Suprapubic skin (tissue), 4 donors: ENCODE measurements around the gene CREB1. TPM values are rescaled to one million over a fixed set of nuclear protein-coding genes. Genes with fewer than 3 reads are reported as not detected.

Source experiments
- DNase-seq, 2 donors: peaks; one replicate each; pipeline ENCODE4 v3.0.0-alpha.2; 2019; ENCODE audit warnings: low spot score in 2 of 2
- H3K27ac ChIP-seq: fragments of 200-600 bp; sonication (generic); one replicate; pipeline ENCODE4 v1.5.1; 2019
- H3K27me3 ChIP-seq: fragments of 200-600 bp; sonication (generic); one replicate; pipeline ENCODE4 v1.5.1; 2019
- H3K36me3 ChIP-seq: fragments of 200-600 bp; sonication (generic); one replicate; pipeline ENCODE4 v1.5.1; 2019
- H3K4me1 ChIP-seq: fragments of 200-600 bp; sonication (generic); one replicate; pipeline ENCODE4 v1.5.1; 2019
- H3K4me3 ChIP-seq: fragments of 200-600 bp; sonication (generic); one replicate; pipeline ENCODE4 v1.5.1; 2019; ENCODE audit warnings: mild to moderate bottlenecking
- H3K9me3 ChIP-seq: fragments of 200-600 bp; sonication (generic); one replicate; pipeline ENCODE4 v1.5.1; 2019
- CTCF ChIP-seq, 2 donors: fragments of 200-600 bp in 1 of 2; fragments of 450-650 bp in 1 of 2; sonication (generic) in 1 of 2; IDR thresholded peaks; one replicate each; pipeline ENCODE4 v1.5.1; 2016 to 2019; ENCODE audit warnings: antibody characterized with exemption in 2 of 2, mild to moderate bottlenecking in 1 of 2, moderate library complexity in 1 of 2
- EP300 ChIP-seq: sonication (generic); formaldehyde crosslinking; IDR thresholded peaks from one replicate; pipeline ENCODE4 v1.6.1; 2017; ENCODE audit warnings: antibody characterized with exemption
- POLR2A ChIP-seq, 2 donors: fragments of 450-650 bp; IDR thresholded peaks; one replicate each; pipeline ENCODE4 v1.6.1; 2017; ENCODE audit warnings: antibody characterized with exemption in 2 of 2, mild to moderate bottlenecking in 2 of 2, moderate library complexity in 2 of 2
- POLR2AphosphoS5 ChIP-seq, 3 donors: sonication (generic); formaldehyde crosslinking; IDR thresholded peaks; one replicate each; pipeline ENCODE4 v1.6.1; 2017; ENCODE audit warnings: antibody characterized with exemption in 3 of 3
- WGBS: methylation state at CpG from one replicate; pipeline ENCODE4 v1.1.5; 2018; 5-methylcytosine and 5-hydroxymethylcytosine counted together
- total RNA-seq, 4 donors: library from RNA; depleted of rRNA; stranded (reverse); fragments of >200 nt; gene quantifications; one replicate each; pipeline ENCODE4 v1.1.0, GENCODE V29; 2016

The CREB1 gene
- total RNA-seq, 4 donors from 2014 or later: 33.3 to 90.4 (median 55.1) TPM

DNA sequence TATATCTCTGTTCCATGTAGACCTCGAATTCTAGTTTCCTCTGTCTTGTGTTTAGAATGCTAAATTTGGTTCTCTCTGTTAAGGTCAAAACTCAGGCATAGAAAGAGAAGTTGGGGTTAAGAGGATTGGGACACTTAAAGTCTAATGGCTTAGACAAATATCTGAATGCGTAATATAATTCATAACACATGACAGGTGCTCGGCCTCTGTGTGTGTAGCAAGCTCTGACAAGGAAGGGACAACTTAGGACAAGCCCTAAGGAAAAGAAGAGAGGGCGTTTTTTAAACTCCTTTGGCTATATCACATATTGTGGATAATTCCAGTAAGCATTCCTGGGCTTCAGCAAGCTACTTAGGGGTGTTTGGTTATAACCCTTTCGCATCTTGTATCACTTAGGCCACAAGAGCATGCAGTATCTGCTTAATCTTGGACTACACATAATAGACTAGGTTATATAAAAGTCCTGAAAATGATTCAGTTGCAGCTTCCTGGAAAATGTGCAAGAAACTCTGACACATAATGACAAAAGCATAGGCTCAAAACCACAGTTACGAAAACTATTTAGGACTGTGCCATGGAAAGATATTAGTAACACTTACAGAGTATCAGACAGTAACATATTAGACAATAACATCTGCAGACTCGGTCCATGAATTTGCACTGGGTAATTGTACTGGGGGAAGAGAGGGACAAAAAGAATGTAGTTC lies 16.1 kb upstream of the CREB1 start:
- Histone ChIP-seq H3K9me3 (no peaks in the 10 kb centered on the region), H3K27me3 (no peaks in the 10 kb centered on the region), H3K27ac (peak overlapping the region; percentile 77), H3K4me3 (no peak overlapping the region), H3K36me3 (no peaks in the 10 kb centered on the region), H3K4me1 (peaks cover 43% of the 10 kb centered on the region)
- TF ChIP-seq CTCF (IDR thresholded peaks at IDR 0.05) (no peak), POLR2AphosphoS5 (IDR thresholded peaks at IDR 0.05) (no peak), EP300 (no peak), POLR2A (IDR thresholded peaks at IDR 0.05) (no peak)
- WGBS: 35% methylated on average over 7 of the region's 7 CpGs
- DNase-seq: no peak

DNA sequence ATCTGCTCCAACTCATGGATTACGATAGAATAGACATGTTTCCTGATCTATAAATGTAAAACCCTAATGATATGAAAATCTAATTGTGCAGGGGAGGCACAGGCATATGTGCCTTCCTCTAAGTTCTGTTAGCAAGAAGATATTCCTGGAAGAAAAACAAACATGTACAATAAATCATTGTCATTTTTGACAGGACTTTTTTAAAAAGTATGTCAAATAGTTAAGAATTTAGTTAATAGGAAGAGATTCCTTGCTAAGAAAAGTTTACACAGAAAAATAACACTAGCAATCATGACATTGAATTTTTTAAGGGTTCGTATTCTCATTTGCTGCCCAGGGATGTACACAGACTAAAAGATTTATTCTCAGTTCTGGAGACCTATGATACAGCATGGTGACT lies 15.3 kb upstream of the CREB1 start:
- H3K9me3 ChIP-seq: no peaks in the 10 kb centered on the region
- H3K27ac ChIP-seq: peak overlapping the region; percentile 77
- no peaks in the 10 kb centered on the region for H3K36me3 ChIP-seq
- 64% methylated on average over 2 of the region's 2 CpGs for WGBS
- H3K4me1 ChIP-seq: peaks cover 43% of the 10 kb centered on the region
- TF ChIP-seq POLR2AphosphoS5 (IDR thresholded peaks at IDR 0.05) (no peak), CTCF (IDR thresholded peaks at IDR 0.05) (no peak), EP300 (no peak), POLR2A (IDR thresholded peaks at IDR 0.05) (no peak)
- H3K4me3 ChIP-seq: no peak overlapping the region
- no peak for DNase-seq
- no peaks in the 10 kb centered on the region for H3K27me3 ChIP-seq

- 69% methylated on average over 3 of the region's 3 CpGs for WGBS
- H3K4me3 ChIP-seq: no peak overlapping the region
Observed at GRCh38 chr2:207515671-207516070, 14.1 kb upstream of the CREB1 start.

GRCh38 chr2:207516206-207516605 lies 13.6 kb upstream of the CREB1 start:
- Histone ChIP-seq H3K27me3 (no peaks in the 10 kb centered on the region), H3K27ac (peak overlapping the region; percentile 20), H3K36me3 (no peaks in the 10 kb centered on the region), H3K9me3 (no peaks in the 10 kb centered on the region), H3K4me1 (peaks cover 43% of the 10 kb centered on the region), H3K4me3 (no peak overlapping the region)
- 61% methylated on average over 1 of the region's 1 CpG for WGBS
- TF ChIP-seq POLR2A (IDR thresholded peaks at IDR 0.05) (no peak), CTCF (IDR thresholded peaks at IDR 0.05) (no peak), EP300 (no peak), POLR2AphosphoS5 (IDR thresholded peaks at IDR 0.05) (no peak)
- no peak for DNase-seq

More at GRCh38 chr2:207515671-207516070, 14.1 kb upstream of the CREB1 start:
- H3K4me1 ChIP-seq: peaks cover 43% of the 10 kb centered on the region
- H3K9me3 ChIP-seq: no peaks in the 10 kb centered on the region
- no peak for DNase-seq
- no peaks in the 10 kb centered on the region for H3K27me3 ChIP-seq
- no peaks in the 10 kb centered on the region for H3K36me3 ChIP-seq
- TF ChIP-seq POLR2A (IDR thresholded peaks at IDR 0.05) (no peak), POLR2AphosphoS5 (IDR thresholded peaks at IDR 0.05) (no peak), EP300 (no peak), CTCF (IDR thresholded peaks at IDR 0.05) (no peak)
- peak overlapping the region; percentile 77 for H3K27ac ChIP-seq

- Histone ChIP-seq H3K36me3 (no peaks in the 10 kb centered on the region), H3K27me3 (no peaks in the 10 kb centered on the region), H3K9me3 (no peaks in the 10 kb centered on the region), H3K4me3 (no peak overlapping the region), H3K27ac (no peak overlapping the region), H3K4me1 (peaks cover 3% of the 10 kb centered on the region)
- no peak for DNase-seq
- TF ChIP-seq POLR2AphosphoS5 (IDR thresholded peaks at IDR 0.05) (no peak), EP300 (no peak), POLR2A (IDR thresholded peaks at IDR 0.05) (no peak), CTCF (IDR thresholded peaks at IDR 0.05) (no peak)
- 94% methylated on average over 1 of the region's 1 CpG for WGBS
Observed at GRCh38 chr2:207523005-207523404, 6.8 kb upstream of the CREB1 start.
